AG09309 (cell line): Measurements from ENCODE around the gene SLC25A33.
A peak's percentile ranks its signal among the peaks of the same experiment; 100 is the strongest.
"Not testable (repeated sequence)": the region's sequence is repeated elsewhere in the genome, so short reads cannot be mapped to it uniquely, and the experiment has no call there.

Source experiments
- DNase-seq: peaks from one replicate; pipeline ENCODE4 v3.0.0-alpha.2; 2010; ENCODE audit warnings: low read depth
- H3K4me3 ChIP-seq: 2 replicates; pipeline ENCODE4 v1.5.1; 2011; ENCODE audit warnings: mild to moderate bottlenecking, low read depth, low read length, moderate library complexity; ENCODE audit not compliant: control insufficient read depth
- CTCF ChIP-seq: IDR thresholded peaks from 2 replicates; pipeline ENCODE4 v1.5.1; 2011; ENCODE audit warnings: mild to moderate bottlenecking, low read depth, low read length, inconsistent platforms; ENCODE audit not compliant: insufficient read depth, control insufficient read depth; ENCODE audit errors: missing control alignments

Gene SLC25A33

GRCh38 chr1:9569267-9569666, 30.0 kb downstream of the SLC25A33 start:
- DNase-seq = no peak
- no peak overlapping the region for H3K4me3 ChIP-seq
- no peak for TF ChIP-seq CTCF

DNA sequence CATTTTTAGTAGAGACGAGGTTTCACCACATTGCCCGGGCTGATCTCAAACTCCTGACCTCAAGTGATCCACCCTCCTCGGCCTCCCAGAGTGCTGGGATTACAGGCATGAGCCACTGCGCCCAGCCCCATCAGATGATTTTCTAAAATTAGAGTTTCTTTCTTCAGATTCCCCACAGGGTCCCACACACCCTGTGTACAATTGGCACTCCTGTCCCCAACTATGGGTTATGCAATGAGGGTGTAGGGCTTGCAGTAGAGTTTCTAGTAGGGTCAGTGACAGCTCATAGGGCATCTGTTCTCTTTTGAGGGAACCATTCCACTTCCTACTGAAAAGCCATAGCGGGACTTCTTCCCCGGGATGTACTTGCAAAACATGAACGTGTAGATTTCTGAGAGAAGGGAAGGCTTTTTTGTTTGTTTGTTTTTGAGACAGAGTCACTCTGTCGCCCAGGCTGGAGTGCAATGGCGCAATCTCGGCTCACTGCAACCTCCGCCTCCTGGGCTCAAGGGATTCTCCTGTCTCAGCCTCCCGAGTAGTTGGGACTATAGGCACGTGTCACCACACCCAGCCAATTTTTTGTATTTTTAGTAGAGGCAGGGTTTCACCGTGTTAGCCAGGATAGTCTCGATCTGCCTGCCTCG, 31.7 kb downstream of the SLC25A33 start:
- not testable (repeated sequence) for H3K4me3 ChIP-seq, DNase-seq

- peak; percentile 43 for TF ChIP-seq CTCF
- H3K4me3 ChIP-seq = no peak overlapping the region
- no peak for DNase-seq
Measured at GRCh38 chr1:9573723-9574122, 34.5 kb downstream of the SLC25A33 start.

GRCh38 chr1:9575486-9575885, 36.2 kb downstream of the SLC25A33 start:
- H3K4me3 ChIP-seq = no peak overlapping the region
- no peak for TF ChIP-seq CTCF
- no peak for DNase-seq

DNA sequence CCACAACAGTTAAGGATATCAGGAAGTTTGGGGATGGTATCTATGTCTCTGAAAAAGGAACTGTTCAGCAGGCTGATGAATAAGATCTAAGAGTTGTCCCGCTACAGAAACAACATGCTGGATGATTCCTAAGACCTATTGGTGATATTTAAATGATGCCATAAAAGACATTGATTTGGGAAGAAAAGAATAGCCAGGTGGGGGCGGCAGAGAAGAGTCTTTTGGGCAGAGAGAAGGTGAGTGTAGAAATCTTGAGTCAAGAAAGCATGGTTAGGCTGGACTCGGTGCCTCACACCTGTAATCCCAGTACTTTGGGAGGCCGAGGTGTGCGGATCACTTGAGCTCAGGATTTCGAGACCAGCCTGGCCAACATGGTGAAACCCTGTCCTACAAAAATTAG, 37.6 kb downstream of the SLC25A33 start:
- no peak for TF ChIP-seq CTCF
- no peak for DNase-seq
- no peak overlapping the region for H3K4me3 ChIP-seq

- no peak for TF ChIP-seq CTCF
- no peak overlapping the region for H3K4me3 ChIP-seq
- no peak for DNase-seq
Measured at GRCh38 chr1:9577423-9577822, 38.2 kb downstream of the SLC25A33 start.

- DNase-seq = no peak
Measured at GRCh38 chr1:9580942-9581341, 41.7 kb downstream of the SLC25A33 start.

More at GRCh38 chr1:9580942-9581341, 41.7 kb downstream of the SLC25A33 start:
- no peak overlapping the region for H3K4me3 ChIP-seq
- TF ChIP-seq CTCF = no peak
